OCI-LY1 (cell line): ENCODE results near the gene DNAH9.

ENCODE experiments used
- H2AFZ ChIP-seq: fragments of 200-600 bp; sonication (generic), shearing (Covaris generic); 2 replicates; pipeline ENCODE4 v1.6.0; 2014; ENCODE audit warnings: antibody characterized with exemption, mild to moderate bottlenecking, low read length
- H3F3A ChIP-seq: fragments of 200-600 bp; sonication (generic), shearing (Covaris generic); 2 replicates; pipeline ENCODE4 v1.6.0; 2014; ENCODE audit warnings: mild to moderate bottlenecking, antibody characterized with exemption, low read length, moderate library complexity; ENCODE audit not compliant: insufficient read depth
- H3K27ac ChIP-seq: fragments of 200-600 bp; sonication (generic); 2 replicates; pipeline ENCODE4 v1.5.1; 2014; ENCODE audit warnings: low read length, mixed run types, mild to moderate bottlenecking, low read depth; ENCODE audit not compliant: poor library complexity, severe bottlenecking
- H3K27me3 ChIP-seq: fragments of 200-600 bp; sonication (generic); 2 replicates; pipeline ENCODE4 v1.6.0; 2014; ENCODE audit warnings: antibody characterized with exemption, mild to moderate bottlenecking, low read length, moderate library complexity; ENCODE audit not compliant: insufficient read depth
- H3K36me3 ChIP-seq: fragments of 200-600 bp; sonication (generic); 2 replicates; pipeline ENCODE4 v1.6.1; 2014; ENCODE audit warnings: mild to moderate bottlenecking, antibody characterized with exemption, low read length, moderate library complexity, mixed read lengths; ENCODE audit not compliant: insufficient read depth
- H3K4me1 ChIP-seq: fragments of 200-600 bp; sonication (generic); 2 replicates; pipeline ENCODE4 v1.5.1; 2014; ENCODE audit warnings: mild to moderate bottlenecking, low read length, moderate library complexity; ENCODE audit not compliant: insufficient read depth, severe bottlenecking
- H3K4me2 ChIP-seq: fragments of 200-600 bp; sonication (generic), shearing (Covaris generic); 2 replicates; pipeline ENCODE4 v1.6.1; 2014; ENCODE audit warnings: low read length
- H3K4me3 ChIP-seq: fragments of 200-600 bp; sonication (generic); 2 replicates; pipeline ENCODE4 v1.5.1; 2014; ENCODE audit warnings: low read length, low read depth, mild to moderate bottlenecking, mixed read lengths; ENCODE audit not compliant: poor library complexity, severe bottlenecking
- H3K79me2 ChIP-seq: fragments of 200-600 bp; shearing (Covaris generic); 2 replicates; pipeline ENCODE4 v1.6.1; 2016; ENCODE audit warnings: mixed run types, low read length, mixed read lengths; ENCODE audit not compliant: insufficient read depth
- H3K9ac ChIP-seq: fragments of 200-600 bp; sonication (generic), shearing (Covaris generic); 2 replicates; pipeline ENCODE4 v1.6.1; 2014; ENCODE audit warnings: mild to moderate bottlenecking, low read length, mixed read lengths
- H3K9me2 ChIP-seq: fragments of 200-600 bp; sonication (generic), shearing (Covaris generic); 2 replicates; pipeline ENCODE4 v1.6.1; 2014; ENCODE audit warnings: low read depth, mild to moderate bottlenecking, low read length, mixed read lengths
- H3K9me3 ChIP-seq: fragments of 200-600 bp; shearing (Covaris generic); 2 replicates; pipeline ENCODE4 v1.6.1; 2014; ENCODE audit warnings: low read length, mixed read lengths
- H4K20me1 ChIP-seq: fragments of 200-600 bp; sonication (generic), shearing (Covaris generic); 2 replicates; pipeline ENCODE4 v1.6.0; 2016; ENCODE audit warnings: mild to moderate bottlenecking, low read length; ENCODE audit not compliant: insufficient read depth
- EZH2 ChIP-seq: fragments of 200-600 bp; sonication (generic), shearing (Covaris generic); IDR thresholded peaks from 2 replicates; pipeline ENCODE4 v1.8.0; 2017; ENCODE audit warnings: borderline replicate concordance, mixed run types, mild to moderate bottlenecking, antibody characterized with exemption, low read length, moderate library complexity, mixed read lengths
- TF ChIP-seq, protein P1 (sequence below): fragments of 200-600 bp; sonication (generic), shearing (Covaris generic); IDR thresholded peaks from 2 replicates; pipeline ENCODE4 v1.5.1; 2017; ENCODE audit warnings: mild to moderate bottlenecking, antibody characterized with exemption, low read length, moderate library complexity, mixed read lengths

DNAH9 gene

GRCh38 chr17:11980813-11981212, 382.5 kb downstream of the DNAH9 start:
- Histone ChIP-seq H3K4me3 (no peak overlapping the region), H4K20me1 (no peaks in the 10 kb centered on the region), H2AFZ (no peak overlapping the region), H3K79me2 (no peaks in the 10 kb centered on the region), H3F3A (no peaks in the 10 kb centered on the region), H3K4me2 (no peak overlapping the region), H3K9me2 (no peaks in the 10 kb centered on the region), H3K4me1 (no peaks in the 10 kb centered on the region), H3K27ac (no peak overlapping the region), H3K9ac (no peak overlapping the region), H3K27me3 (no peaks in the 10 kb centered on the region), H3K36me3 (peaks cover 31% of the 10 kb centered on the region; the same call in 1 of the 2 replicates), H3K9me3 (no peaks in the 10 kb centered on the region)
- TF ChIP-seq, protein P1, sequence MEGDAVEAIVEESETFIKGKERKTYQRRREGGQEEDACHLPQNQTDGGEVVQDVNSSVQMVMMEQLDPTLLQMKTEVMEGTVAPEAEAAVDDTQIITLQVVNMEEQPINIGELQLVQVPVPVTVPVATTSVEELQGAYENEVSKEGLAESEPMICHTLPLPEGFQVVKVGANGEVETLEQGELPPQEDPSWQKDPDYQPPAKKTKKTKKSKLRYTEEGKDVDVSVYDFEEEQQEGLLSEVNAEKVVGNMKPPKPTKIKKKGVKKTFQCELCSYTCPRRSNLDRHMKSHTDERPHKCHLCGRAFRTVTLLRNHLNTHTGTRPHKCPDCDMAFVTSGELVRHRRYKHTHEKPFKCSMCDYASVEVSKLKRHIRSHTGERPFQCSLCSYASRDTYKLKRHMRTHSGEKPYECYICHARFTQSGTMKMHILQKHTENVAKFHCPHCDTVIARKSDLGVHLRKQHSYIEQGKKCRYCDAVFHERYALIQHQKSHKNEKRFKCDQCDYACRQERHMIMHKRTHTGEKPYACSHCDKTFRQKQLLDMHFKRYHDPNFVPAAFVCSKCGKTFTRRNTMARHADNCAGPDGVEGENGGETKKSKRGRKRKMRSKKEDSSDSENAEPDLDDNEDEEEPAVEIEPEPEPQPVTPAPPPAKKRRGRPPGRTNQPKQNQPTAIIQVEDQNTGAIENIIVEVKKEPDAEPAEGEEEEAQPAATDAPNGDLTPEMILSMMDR, result peak; percentile 44
- TF ChIP-seq EZH2, result no peak

- H3K9me3 ChIP-seq, result no peaks in the 10 kb centered on the region
Observed at GRCh38 chr17:11981862-11982261, 383.6 kb downstream of the DNAH9 start.

GRCh38 chr17:11986179-11986941, 388.1 kb downstream of the DNAH9 start:
- Histone ChIP-seq H2AFZ (no peak overlapping the region), H3K4me1 (no peaks in the 10 kb centered on the region), H3K27ac (no peak overlapping the region), H3K4me3 (no peak overlapping the region), H3K27me3 (no peaks in the 10 kb centered on the region), H4K20me1 (no peaks in the 10 kb centered on the region), H3F3A (no peaks in the 10 kb centered on the region), H3K4me2 (no peak overlapping the region), H3K9me3 (no peaks in the 10 kb centered on the region), H3K9ac (no peak overlapping the region), H3K79me2 (no peaks in the 10 kb centered on the region), H3K36me3 (peaks cover 35% of the 10 kb centered on the region), H3K9me2 (no peaks in the 10 kb centered on the region)
- TF ChIP-seq, protein P1, result no peak
- TF ChIP-seq EZH2, result no peak

More at GRCh38 chr17:11981862-11982261, 383.6 kb downstream of the DNAH9 start:
- no peaks in the 10 kb centered on the region for H3K79me2 ChIP-seq
- peaks cover 30% of the 10 kb centered on the region; the same call in 1 of the 2 replicates for H3K36me3 ChIP-seq
- TF ChIP-seq EZH2, result no peak
- TF ChIP-seq, protein P1, result no peak
- no peaks in the 10 kb centered on the region for H3K9me2 ChIP-seq
- no peak overlapping the region for H3K27ac ChIP-seq
- H3K4me1 ChIP-seq, result no peaks in the 10 kb centered on the region
- no peak overlapping the region for H3K4me3 ChIP-seq
- no peak overlapping the region for H2AFZ ChIP-seq
- no peaks in the 10 kb centered on the region for H3F3A ChIP-seq
- no peaks in the 10 kb centered on the region for H4K20me1 ChIP-seq
- H3K4me2 ChIP-seq, result no peak overlapping the region
- H3K9ac ChIP-seq, result no peak overlapping the region
- no peaks in the 10 kb centered on the region for H3K27me3 ChIP-seq
